HCT116 (cell line): Measurements from ENCODE around the gene PC. TPM values are rescaled to one million over a fixed set of nuclear protein-coding genes. Genes with fewer than 3 reads are reported as not detected.

Experiments
- ATAC-seq: fragments of 200-7000 bp; cut with Tn5 transposase; 2 replicates; pipeline ENCODE4 v1.9.1; 2020; ENCODE audit warnings: mild to moderate bottlenecking, moderate library complexity
- BruUV-seq: library from RNA; stranded (reverse); fragments of 400-500 nt; replicated peaks from 2 replicates; lab custom pipeline; 2021; lab: Mats Ljungman, UMichigan
- CTCF ChIA-PET: fragments of 300-600 bp; sonication (Branson Sonifier 250); formaldehyde crosslinking; loops from one replicate; lab custom pipeline; 2021; ENCODE audit warnings: antibody characterized with exemption; lab: Charles Lee
- POLR2A ChIA-PET: fragments of 300-600, 350-600 bp; sonication (Branson Sonifier 250); formaldehyde crosslinking; loops from one replicate; lab custom pipeline; 2021; ENCODE audit warnings: antibody characterized with exemption; lab: Charles Lee
- RAD21 ChIA-PET, 2 experiments: fragments of 300-600 bp; sonication (Branson Sonifier 250); formaldehyde crosslinking; loops; one replicate each; lab custom pipeline; 2023; ENCODE audit warnings: low total read pairs in 2 of 2; ENCODE audit not compliant: uncharacterized antibody in 2 of 2, unreplicated experiment in 2 of 2, low non-redundant PET in 1 of 2; lab: Charles Lee
- DNase-seq: peaks from one replicate; pipeline ENCODE4 v3.0.0-alpha.2; 2010; ENCODE audit warnings: low read depth, low spot score
- H2AFZ ChIP-seq: fragments of 200-600 bp; shearing (Covaris generic), sonication (generic); 2 replicates; pipeline ENCODE4 v1.6.1; 2017; ENCODE audit warnings: low read depth, mixed run types, mixed read lengths, antibody characterized with exemption, low read length; ENCODE audit not compliant: poor library complexity, severe bottlenecking
- H3K27ac ChIP-seq: 2 replicates; pipeline ENCODE4 v1.5.1; 2012; ENCODE audit warnings: low read depth, low read length
- H3K27me3 ChIP-seq: fragments of 200-600 bp; sonication (generic); 2 replicates; pipeline ENCODE4 v1.6.1; 2016; ENCODE audit warnings: mixed run types, low read length, mixed read lengths; ENCODE audit not compliant: insufficient read depth
- H3K36me3 ChIP-seq, 2 experiments: fragments of 200-500 bp in 1 of 2; fragments of 200-600 bp in 1 of 2; sonication (Bioruptor generic) in 1 of 2; sonication (generic) in 1 of 2; 2 replicates each; pipeline versions ENCODE4 v1.5.1 to v1.6.1; 2014 to 2016; ENCODE audit warnings: low read length in 2 of 2, inconsistent platforms in 1 of 2, mixed read lengths in 1 of 2, mixed run types in 1 of 2; ENCODE audit not compliant: insufficient read depth in 2 of 2, control insufficient read depth in 1 of 2
- H3K4me1 ChIP-seq, 2 experiments: fragments of 200-600 bp in 1 of 2; sonication (generic) in 1 of 2; 2 replicates each; pipeline versions ENCODE4 v1.5.1 to v1.6.1; 2012 to 2017; ENCODE audit warnings: low read length in 2 of 2, inconsistent platforms in 1 of 2, mild to moderate bottlenecking in 1 of 2, mixed read lengths in 1 of 2, mixed run types in 1 of 2, moderate library complexity in 1 of 2; ENCODE audit not compliant: insufficient read depth in 2 of 2, control insufficient read depth in 1 of 2
- H3K4me2 ChIP-seq: fragments of 200-600 bp; sonication (generic); 2 replicates; pipeline ENCODE4 v1.6.1; 2017; ENCODE audit warnings: mixed run types, low read length, mixed read lengths
- H3K4me3 ChIP-seq, 2 experiments: fragments of 200-600 bp in 1 of 2; sonication (generic) in 1 of 2; replicated peaks in 1 of 2; 2 replicates each; pipeline ENCODE4 v1.5.1; 2011 to 2016; ENCODE audit warnings: low read length in 2 of 2, control low read depth in 1 of 2, low read depth in 1 of 2, mild to moderate bottlenecking in 1 of 2, mixed read lengths in 1 of 2, mixed run types in 1 of 2
- H3K79me2 ChIP-seq: fragments of 200-600 bp; sonication (generic); 2 replicates; pipeline ENCODE4 v1.6.1; 2017; ENCODE audit warnings: mild to moderate bottlenecking, mixed run types, low read length, moderate library complexity, mixed read lengths; ENCODE audit not compliant: insufficient read depth
- H3K9ac ChIP-seq: fragments of 200-600 bp; sonication (generic); 2 replicates; pipeline ENCODE4 v1.6.1; 2016; ENCODE audit warnings: low read length, mixed read lengths
- H3K9me2 ChIP-seq: fragments of 200-600 bp; sonication (generic), shearing (Covaris generic); 2 replicates; pipeline ENCODE4 v1.6.1; 2017; ENCODE audit warnings: mixed run types, mild to moderate bottlenecking, moderate library complexity; ENCODE audit not compliant: insufficient read depth
- H3K9me3 ChIP-seq, 2 experiments: fragments of 200-500 bp in 1 of 2; fragments of 200-600 bp in 1 of 2; sonication (Bioruptor generic) in 1 of 2; sonication (generic) in 1 of 2; 2 replicates each; pipeline ENCODE4 v1.6.1; 2014 to 2017; ENCODE audit warnings: low read length in 2 of 2, mixed read lengths in 2 of 2, inconsistent platforms in 1 of 2, low read depth in 1 of 2, mild to moderate bottlenecking in 1 of 2, mixed run types in 1 of 2, moderate library complexity in 1 of 2; ENCODE audit not compliant: control insufficient read depth in 1 of 2, insufficient read depth in 1 of 2
- H4K20me1 ChIP-seq: fragments of 200-600 bp; sonication (generic), shearing (Covaris generic); 2 replicates; pipeline ENCODE4 v1.6.1; 2017; ENCODE audit warnings: mixed run types, mild to moderate bottlenecking, moderate library complexity; ENCODE audit not compliant: insufficient read depth
- POLR2A ChIP-seq: IDR thresholded peaks from 2 replicates; pipeline ENCODE4 v1.7.0; 2011; ENCODE audit warnings: borderline replicate concordance; ENCODE audit not compliant: insufficient read depth, insufficient read length; ENCODE audit errors: extremely low read depth
- POLR2AphosphoS5 ChIP-seq: IDR thresholded peaks from 2 replicates; pipeline ENCODE4 v1.6.1; 2011; ENCODE audit warnings: mild to moderate bottlenecking, low read depth, low read length, moderate library complexity
- intact Hi-C: fragments of 100-400 bp; cut with micrococcal nuclease; formaldehyde crosslinking; loops from 2 replicates; pipeline ENCODE4 v1.10.0; 2022
- total RNA-seq: library from RNA; stranded (reverse); gene quantifications from one replicate; pipeline ENCODE4 v1.2.1, GENCODE V29; 2021; ENCODE audit not compliant: unreplicated experiment
- TF ChIP-seq, protein P1 (sequence below): IDR thresholded peaks from 2 replicates; pipeline ENCODE4 v1.6.1; 2012; ENCODE audit warnings: low read depth

PC gene
- total RNA-seq, 1 experiment from 2014 or later = 24.1 TPM

DNA sequence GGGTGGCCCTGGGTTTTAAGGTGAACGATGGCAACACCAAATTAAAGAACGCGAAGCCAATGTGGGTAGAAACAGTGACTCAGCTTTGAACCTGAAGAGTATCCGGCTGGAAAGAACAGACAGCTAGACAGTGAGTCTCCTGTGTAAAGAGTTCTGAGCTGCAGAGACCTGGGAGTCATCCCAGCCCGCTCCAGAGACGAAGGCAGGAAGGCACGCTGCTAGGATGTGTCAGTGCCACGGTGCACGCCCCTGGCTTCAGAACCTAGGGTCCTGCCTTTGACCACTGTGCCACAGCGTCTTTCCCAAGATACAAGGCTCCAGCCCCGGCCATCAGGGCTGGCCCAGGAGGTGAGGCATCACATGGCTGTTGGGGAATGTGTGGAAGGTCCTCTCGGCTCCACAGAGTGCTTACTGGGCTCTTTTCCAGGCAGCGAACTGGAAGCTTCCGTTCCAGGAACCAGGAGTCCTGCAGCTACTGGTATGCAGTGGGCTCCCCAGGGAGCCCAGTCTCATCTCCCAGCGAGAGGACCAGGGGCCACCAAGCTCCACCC is 71.4 kb downstream of the PC start:
- Histone ChIP-seq H3K9me2 (no peaks in the 10 kb centered on the region), H3K79me2 (no peaks in the 10 kb centered on the region), H3K9ac (peak overlapping the region; percentile 35), H2AFZ (no peak overlapping the region), H3K27me3 (no peaks in the 10 kb centered on the region), H3K27ac (peak overlapping the region; percentile 81), H3K4me2 (peak overlapping the region; percentile 75), H4K20me1 (no peaks in the 10 kb centered on the region), H3K9me3 (no peaks in the 10 kb centered on the region), H3K4me1 (peaks cover 74 to 94% of the 10 kb centered on the region in 2 experiments), H3K4me3 (peak overlapping the region; percentile 12 to 24), H3K36me3 (no peaks in the 10 kb centered on the region)
- intact Hi-C loops = loop anchor here (10.0 kb wide), 1 partner anchor 68 kb away; the partner anchor contains the start of gene PC
- ChIA-PET POLR2A (interaction anchor here (0.8 kb wide), 1 partner anchor 9 kb away, joined by 3 read pairs; no protein-coding TSS in a partner anchor), RAD21 (interaction anchor here (1.2 to 1.6 kb wide), 2 partner anchors 89 to 136 kb away, joined by 4 to 6 read pairs; partner anchors contain the start of gene SYT12 (in 1 of the 2)), CTCF (interaction anchor here (1.5 to 2.0 kb wide), 2 partner anchors 89 to 135 kb away, joined by 3 to 5 read pairs; no protein-coding TSS in a partner anchor)
- ATAC-seq = peak; percentile 41
- DNase-seq = peak; percentile 51
- TF ChIP-seq POLR2AphosphoS5 (peak; percentile 58), POLR2A (no peak)
- BruUV-seq = no TSS peak

DNA sequence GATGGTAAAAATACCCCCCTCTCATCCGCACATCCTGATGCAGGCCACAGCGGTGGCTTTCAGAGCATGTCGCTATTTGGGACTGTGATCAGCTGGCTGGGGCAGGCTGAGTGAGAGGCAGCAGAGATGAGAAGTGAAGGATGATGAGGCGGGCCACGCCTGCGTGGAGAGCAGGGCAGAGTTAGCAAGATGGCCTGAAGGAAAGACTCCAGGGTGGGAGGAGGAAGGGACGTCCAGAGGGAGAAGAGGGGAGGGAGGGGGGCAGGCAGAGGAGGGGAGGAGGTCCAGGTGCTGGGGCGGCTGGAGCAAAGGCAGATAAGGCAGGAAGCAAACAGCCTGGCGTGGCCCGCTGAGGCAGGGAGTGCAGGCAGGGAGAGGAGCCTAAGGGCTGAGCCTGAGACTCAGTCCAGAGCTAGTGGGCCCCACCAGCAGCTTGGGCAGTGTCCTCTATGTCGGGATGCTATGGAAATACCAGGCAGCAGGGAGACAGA is 72.2 kb downstream of the PC start:
- Histone ChIP-seq H3K79me2 (no peaks in the 10 kb centered on the region), H3K36me3 (no peaks in the 10 kb centered on the region), H3K27ac (peak overlapping the region; percentile 81), H3K27me3 (no peaks in the 10 kb centered on the region), H3K9me2 (no peaks in the 10 kb centered on the region)
- RAD21 ChIA-PET = interaction anchor here (0.5 to 1.6 kb wide), 3 partner anchors 90 to 501 kb away, joined by 3 to 6 read pairs (median 4); partner anchors contain the start of gene SYT12 (in 1 of the 2)
- no TSS peak for BruUV-seq
- intact Hi-C loops = loop anchor here (10.0 kb wide), 1 partner anchor 69 kb away; the partner anchor contains the start of gene PC
- no peak for TF ChIP-seq POLR2AphosphoS5
- TF ChIP-seq, protein P1, sequence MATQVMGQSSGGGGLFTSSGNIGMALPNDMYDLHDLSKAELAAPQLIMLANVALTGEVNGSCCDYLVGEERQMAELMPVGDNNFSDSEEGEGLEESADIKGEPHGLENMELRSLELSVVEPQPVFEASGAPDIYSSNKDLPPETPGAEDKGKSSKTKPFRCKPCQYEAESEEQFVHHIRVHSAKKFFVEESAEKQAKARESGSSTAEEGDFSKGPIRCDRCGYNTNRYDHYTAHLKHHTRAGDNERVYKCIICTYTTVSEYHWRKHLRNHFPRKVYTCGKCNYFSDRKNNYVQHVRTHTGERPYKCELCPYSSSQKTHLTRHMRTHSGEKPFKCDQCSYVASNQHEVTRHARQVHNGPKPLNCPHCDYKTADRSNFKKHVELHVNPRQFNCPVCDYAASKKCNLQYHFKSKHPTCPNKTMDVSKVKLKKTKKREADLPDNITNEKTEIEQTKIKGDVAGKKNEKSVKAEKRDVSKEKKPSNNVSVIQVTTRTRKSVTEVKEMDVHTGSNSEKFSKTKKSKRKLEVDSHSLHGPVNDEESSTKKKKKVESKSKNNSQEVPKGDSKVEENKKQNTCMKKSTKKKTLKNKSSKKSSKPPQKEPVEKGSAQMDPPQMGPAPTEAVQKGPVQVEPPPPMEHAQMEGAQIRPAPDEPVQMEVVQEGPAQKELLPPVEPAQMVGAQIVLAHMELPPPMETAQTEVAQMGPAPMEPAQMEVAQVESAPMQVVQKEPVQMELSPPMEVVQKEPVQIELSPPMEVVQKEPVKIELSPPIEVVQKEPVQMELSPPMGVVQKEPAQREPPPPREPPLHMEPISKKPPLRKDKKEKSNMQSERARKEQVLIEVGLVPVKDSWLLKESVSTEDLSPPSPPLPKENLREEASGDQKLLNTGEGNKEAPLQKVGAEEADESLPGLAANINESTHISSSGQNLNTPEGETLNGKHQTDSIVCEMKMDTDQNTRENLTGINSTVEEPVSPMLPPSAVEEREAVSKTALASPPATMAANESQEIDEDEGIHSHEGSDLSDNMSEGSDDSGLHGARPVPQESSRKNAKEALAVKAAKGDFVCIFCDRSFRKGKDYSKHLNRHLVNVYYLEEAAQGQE = no peak
- TF ChIP-seq, all 23 proteins: peak for 0
- POLR2A ChIA-PET = interaction anchor here (0.7 to 1.0 kb wide), 2 partner anchors 18 to 136 kb away, joined by 3 read pairs; no protein-coding TSS in a partner anchor
- Histone ChIP-seq H2AFZ (no peak overlapping the region), H3K4me3 (peak overlapping the region in 1 of 2 experiments; percentile 24; a peak in 1 of 4 replicates), H3K4me1 (peaks cover 78 to 94% of the 10 kb centered on the region in 2 experiments), H3K4me2 (peak overlapping the region; percentile 75), H3K9ac (peak overlapping the region; percentile 35), H3K9me3 (no peaks in the 10 kb centered on the region), H4K20me1 (no peaks in the 10 kb centered on the region)
- DNase-seq = no peak
- CTCF ChIA-PET = interaction anchor here (1.5 to 2.0 kb wide), 2 partner anchors 90 to 136 kb away, joined by 3 to 5 read pairs; no protein-coding TSS in a partner anchor
- no peak for ATAC-seq
